H1 (cell line): ENCODE results near the gene ING1. TPM values are rescaled to one million over a fixed set of nuclear protein-coding genes. Genes with fewer than 3 reads are reported as not detected.

Source experiments
- CTCF ChIA-PET: fragments of 300-600 bp; sonication (Branson Sonifier 250); formaldehyde crosslinking; loops from one replicate; lab custom pipeline; 2021; ENCODE audit not compliant: partially characterized antibody; lab: Charles Lee
- POLR2A ChIA-PET: fragments of 300-600 bp; sonication (Branson Sonifier 250); formaldehyde crosslinking; loops from one replicate; lab custom pipeline; 2021; ENCODE audit warnings: inconsistent platforms; ENCODE audit not compliant: partially characterized antibody; lab: Charles Lee
- DNase-seq, 2 experiments: peaks; one replicate each; pipeline versions ENCODE4 v3.0.0 to v3.0.0-alpha.2; 2010 to 2022; ENCODE audit warnings: low spot score in 2 of 2, low read depth in 1 of 2, mixed read lengths in 1 of 2
- FAIRE-seq: peaks from 2 replicates; lab custom pipeline; 2011; peaks lifted over from hg19 to GRCh38; lab: Jason Lieb, UNC
- H2AFZ ChIP-seq: 2 replicates; pipeline ENCODE4 v1.8.1; 2012; ENCODE audit warnings: low read length, inconsistent platforms
- H2AK5ac ChIP-seq: 2 replicates; pipeline ENCODE4 v1.6.1; 2013; ENCODE audit warnings: low read depth, low read length
- H2BK120ac ChIP-seq: replicated peaks from 2 replicates; pipeline ENCODE3; 2013; ENCODE audit warnings: low read depth, low read length, inconsistent platforms
- H2BK12ac ChIP-seq: 2 replicates; pipeline ENCODE4 v1.6.1; 2013; ENCODE audit warnings: low read depth, low read length
- H2BK15ac ChIP-seq: 2 replicates; pipeline ENCODE4 v1.6.1; 2013; ENCODE audit warnings: low read length
- H2BK20ac ChIP-seq: 2 replicates; pipeline ENCODE4 v1.6.1; 2013; ENCODE audit warnings: low read length
- H2BK5ac ChIP-seq: 2 replicates; pipeline ENCODE4 v1.6.1; 2013; ENCODE audit warnings: low read depth, low read length
- H3K14ac ChIP-seq: 2 replicates; pipeline ENCODE4 v1.6.1; 2013; ENCODE audit warnings: inconsistent platforms; ENCODE audit not compliant: insufficient read length
- H3K18ac ChIP-seq: 2 replicates; pipeline ENCODE4 v1.6.1; 2013; ENCODE audit warnings: low read length; ENCODE audit errors: extremely low read depth
- H3K23ac ChIP-seq: 2 replicates; pipeline ENCODE4 v1.6.1; 2013; ENCODE audit warnings: inconsistent platforms; ENCODE audit not compliant: insufficient read length
- H3K23me2 ChIP-seq: 2 replicates; pipeline ENCODE4 v1.6.1; 2013; ENCODE audit warnings: low read depth, low read length
- H3K27ac ChIP-seq: 2 replicates; pipeline ENCODE4 v1.6.1; 2011; ENCODE audit warnings: low read depth, low read length, inconsistent platforms
- H3K27me3 ChIP-seq, 4 experiments: replicated peaks in 1 of 4; 1 replicate in 1 of 4; 2 replicates in 3 of 4; pipeline versions ENCODE4 v1.6.1 to v1.8.1; 2011 to 2013; ENCODE audit warnings: low read length in 3 of 4, mild to moderate bottlenecking in 3 of 4, inconsistent platforms in 2 of 4, mixed read lengths in 2 of 4, moderate library complexity in 1 of 4; ENCODE audit not compliant: control insufficient read depth in 3 of 4, insufficient read depth in 3 of 4; ENCODE audit errors: extremely low read depth in 1 of 4
- H3K36me3 ChIP-seq, 4 experiments: 2 replicates each; pipeline versions ENCODE4 v1.6.1 to v1.8.1; 2011 to 2013; ENCODE audit warnings: mild to moderate bottlenecking in 4 of 4, low read length in 3 of 4, moderate library complexity in 2 of 4, control low read depth in 1 of 4, inconsistent platforms in 1 of 4; ENCODE audit not compliant: insufficient read depth in 4 of 4, control insufficient read depth in 2 of 4
- H3K4ac ChIP-seq: replicated peaks from 2 replicates; pipeline ENCODE3; 2013; ENCODE audit warnings: low read length, low read depth, mixed read lengths, inconsistent platforms; ENCODE audit not compliant: insufficient read length
- H3K4me1 ChIP-seq, 4 experiments: replicated peaks in 1 of 4; 1 replicate in 1 of 4; 2 replicates in 3 of 4; pipeline versions ENCODE4 v1.6.1 to v1.8.1; 2011 to 2013; ENCODE audit warnings: low read length in 3 of 4, inconsistent platforms in 2 of 4, mixed read lengths in 1 of 4; ENCODE audit not compliant: insufficient read depth in 4 of 4, control insufficient read depth in 3 of 4
- H3K4me2 ChIP-seq, 2 experiments: 2 replicates each; pipeline versions ENCODE4 v1.6.1 to v1.8.1; 2011 to 2013; ENCODE audit warnings: low read depth in 2 of 2, low read length in 2 of 2, control low read depth in 1 of 2, inconsistent platforms in 1 of 2, mild to moderate bottlenecking in 1 of 2; ENCODE audit not compliant: insufficient read depth in 1 of 2
- H3K4me3 ChIP-seq, 4 experiments: fragments of 200-600, 300-600 bp in 1 of 4; sonication (generic), shearing (Covaris generic), sonication (Bioruptor Twin) in 1 of 4; 2 replicates each; pipeline versions ENCODE4 v1.5.1 to v1.8.1; 2011 to 2016; ENCODE audit warnings: low read length in 4 of 4, low read depth in 3 of 4, control low read depth in 2 of 4, inconsistent platforms in 2 of 4, mild to moderate bottlenecking in 2 of 4, mixed read lengths in 1 of 4, moderate library complexity in 1 of 4; ENCODE audit not compliant: insufficient read depth in 2 of 4; ENCODE audit errors: extremely low read depth in 1 of 4
- H3K56ac ChIP-seq: replicated peaks from 2 replicates; pipeline ENCODE3; 2013; ENCODE audit warnings: low read depth, mild to moderate bottlenecking, mixed read lengths, low read length, inconsistent platforms; ENCODE audit not compliant: insufficient read length
- H3K79me1 ChIP-seq: 2 replicates; pipeline ENCODE4 v1.6.1; 2013; ENCODE audit warnings: low read depth, low read length, control low read depth
- H3K79me2 ChIP-seq, 2 experiments: 2 replicates each; pipeline versions ENCODE4 v1.6.1 to v1.8.1; 2012 to 2013; ENCODE audit warnings: low read length in 2 of 2, mild to moderate bottlenecking in 2 of 2, inconsistent platforms in 1 of 2; ENCODE audit not compliant: insufficient read depth in 2 of 2, control insufficient read depth in 1 of 2
- H3K9ac ChIP-seq, 4 experiments: replicated peaks in 1 of 4; 1 replicate in 1 of 4; 2 replicates in 3 of 4; pipeline versions ENCODE4 v1.6.1 to v1.8.1; 2011 to 2013; ENCODE audit warnings: low read depth in 3 of 4, low read length in 3 of 4, control low read depth in 2 of 4, mild to moderate bottlenecking in 2 of 4, moderate library complexity in 2 of 4, inconsistent platforms in 1 of 4; ENCODE audit errors: extremely low read depth in 1 of 4
- H3K9me3 ChIP-seq, 2 experiments: 2 replicates each; pipeline versions ENCODE4 v1.6.1 to v1.8.1; 2012 to 2013; ENCODE audit warnings: mild to moderate bottlenecking in 2 of 2, moderate library complexity in 2 of 2, control low read depth in 1 of 2, inconsistent platforms in 1 of 2, low read depth in 1 of 2, low read length in 1 of 2, mixed read lengths in 1 of 2; ENCODE audit not compliant: insufficient read depth in 2 of 2
- H4K20me1 ChIP-seq, 2 experiments: replicated peaks in 1 of 2; 2 replicates each; pipeline versions ENCODE3 to v1.8.1; 2011 to 2013; ENCODE audit warnings: inconsistent platforms in 2 of 2, low read length in 2 of 2, mild to moderate bottlenecking in 1 of 2; ENCODE audit not compliant: insufficient read depth in 2 of 2, control insufficient read depth in 1 of 2
- H4K5ac ChIP-seq: 2 replicates; pipeline ENCODE4 v1.6.1; 2013; ENCODE audit warnings: low read length, low read depth, mixed read lengths, inconsistent platforms; ENCODE audit not compliant: insufficient read length
- H4K8ac ChIP-seq: 2 replicates; pipeline ENCODE4 v1.8.0; 2013; ENCODE audit warnings: mild to moderate bottlenecking, moderate library complexity, low read length, inconsistent platforms; ENCODE audit not compliant: insufficient read depth; ENCODE audit errors: extremely low read depth
- H4K91ac ChIP-seq: replicated peaks from 2 replicates; pipeline ENCODE3; 2013; ENCODE audit warnings: low read length, mixed read lengths, inconsistent platforms; ENCODE audit not compliant: insufficient read length
- BRCA1 ChIP-seq: IDR thresholded peaks from 2 replicates; pipeline ENCODE4 v1.6.1; 2012; ENCODE audit warnings: low read depth, low read length, improper control_type of control experiment
- CEBPB ChIP-seq: IDR thresholded peaks from 2 replicates; pipeline ENCODE4 v1.6.1; 2012; ENCODE audit warnings: low read depth, low read length
- EZH2 ChIP-seq: fragments of 200-600 bp; sonication (generic); IDR thresholded peaks from 2 replicates; pipeline ENCODE4 v1.7.1; 2012; ENCODE audit warnings: low read depth, mild to moderate bottlenecking, moderate library complexity, low read length, inconsistent platforms; ENCODE audit not compliant: severe bottlenecking
- PHF8 ChIP-seq: fragments of 200-600 bp; sonication (generic); conservative IDR thresholded peaks from 2 replicates; pipeline ENCODE4 v1.7.1; 2012; ENCODE audit warnings: low read depth, mild to moderate bottlenecking, inconsistent platforms, low read length, moderate library complexity
- SIX5 ChIP-seq: IDR thresholded peaks from 2 replicates; pipeline ENCODE4 v1.6.1; 2011; ENCODE audit warnings: mild to moderate bottlenecking, low read depth, low read length
- SP1 ChIP-seq: IDR thresholded peaks from 2 replicates; pipeline ENCODE4 v1.6.1; 2011; ENCODE audit warnings: low read depth, low read length
- SP2 ChIP-seq: IDR thresholded peaks from 2 replicates; pipeline ENCODE4 v1.6.1; 2012; ENCODE audit warnings: mild to moderate bottlenecking, low read length, inconsistent platforms
- SP4 ChIP-seq: IDR thresholded peaks from 2 replicates; pipeline ENCODE4 v1.6.1; 2012; ENCODE audit warnings: low read length, inconsistent platforms
- TAF1 ChIP-seq: IDR thresholded peaks from 2 replicates; pipeline ENCODE4 v1.6.1; 2011; ENCODE audit warnings: mild to moderate bottlenecking, low read depth, low read length
- ZNF274 ChIP-seq: IDR thresholded peaks from 2 replicates; pipeline ENCODE4 v1.7.0; 2012; ENCODE audit warnings: low read length, borderline replicate concordance; ENCODE audit errors: extremely low read depth
- WGBS, 2 experiments: shearing (Covaris generic) in 1 of 2; methylation state at CpG; one replicate each; pipeline versions ENCODE4 v1.1.6 to v1.1.7; 2013 to 2015; ENCODE audit warnings: low lambda C conversion rate in 2 of 2, mixed read lengths in 2 of 2, inconsistent platforms in 1 of 2, low coverage in 1 of 2, missing lambda C conversion rate in 1 of 2; ENCODE audit not compliant: insufficient replicate concordance in 2 of 2, insufficient coverage in 1 of 2, insufficient read length in 1 of 2; ENCODE audit errors: extremely low coverage in 1 of 2, missing lambda C conversion rate in 1 of 2; 5-methylcytosine and 5-hydroxymethylcytosine counted together
- polyA plus RNA-seq, 7 experiments: library from polyadenylated mRNA; depleted of rRNA in 3 of 7; stranded (reverse) in 5 of 7; unstranded in 2 of 7; fragments of >200 nt in 5 of 7; fragments of 200-250 nt in 2 of 7; gene quantifications; 1 replicate in 5 of 7; 2 replicates in 1 of 7; 4 replicates in 1 of 7; pipeline versions ENCODE4 v1.2.1 to v1.2.3, GENCODE V29; 2011 to 2013; ENCODE audit warnings: missing spikeins in 2 of 7, mixed read lengths in 2 of 7
- total RNA-seq: library from RNA; stranded (reverse); fragmentation: NEBNext Ultra II Directional; extraction: Animal tissue kit (Norgen Biotek cat#: 25700); gene quantifications from 2 replicates; pipeline ENCODE4 v1.2.1, GENCODE V29; 2021
- TF ChIP-seq, protein P1 (sequence below): IDR thresholded peaks from 2 replicates; pipeline ENCODE4 v1.6.1; 2012; ENCODE audit warnings: inconsistent platforms

Gene ING1
- total and polyA plus RNA-seq, 2 of the 8 experiments (the other 6 are each of a cell fraction or from before 2014, with no cell fraction given), result 22.3 to 26.6 TPM

DNA sequence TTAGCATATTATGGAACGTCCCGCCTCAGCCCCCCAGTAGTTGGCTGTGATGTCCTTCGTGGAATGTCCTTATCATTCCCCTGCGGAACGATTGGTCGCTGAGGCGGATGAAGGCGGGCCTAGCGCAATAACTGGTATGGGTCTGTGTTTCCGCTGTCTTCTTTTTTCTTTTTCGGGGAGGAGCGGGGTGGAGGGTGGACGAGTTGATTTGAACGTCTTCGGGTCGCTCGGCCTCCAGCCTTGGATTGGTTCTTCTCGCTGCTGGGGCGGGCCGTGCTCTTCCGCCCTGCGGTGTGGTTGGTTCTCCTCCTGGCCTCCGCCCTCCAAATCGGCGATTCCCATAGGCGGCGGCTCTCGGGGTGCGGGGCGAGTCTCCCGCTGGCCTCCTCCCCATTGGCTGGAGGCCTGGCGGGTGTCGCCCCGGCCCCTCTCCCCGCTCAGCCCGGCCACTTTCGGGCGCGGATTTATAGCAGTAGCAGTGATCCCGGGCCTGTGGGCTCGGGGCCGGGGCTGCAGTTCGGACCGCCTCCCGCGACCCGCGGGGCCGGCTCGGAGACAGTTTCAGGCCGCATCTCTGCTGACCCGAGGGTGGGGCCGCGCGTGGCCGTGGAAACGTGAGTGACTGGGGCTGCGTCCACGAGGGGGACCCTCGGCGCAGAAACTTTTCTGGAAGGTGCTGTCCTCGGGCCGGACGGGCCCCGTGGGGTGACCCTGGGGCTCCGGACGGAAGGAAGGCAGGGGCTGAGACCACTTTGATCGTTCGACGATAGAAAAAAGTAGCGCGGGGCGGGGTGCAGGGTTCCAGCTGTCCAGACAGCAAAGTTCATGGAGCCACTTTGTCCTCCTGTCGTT lies 2.1 kb downstream of the ING1 start:
- Histone ChIP-seq H2BK12ac (peak overlapping the region; percentile 9; the same call in 1 of the 2 replicates), H3K36me3 (peaks cover 4 to 16% (median 8%) of the 10 kb centered on the region in 4 experiments; a peak in 7 of 8 replicates), H3K4me2 (peak overlapping the region; percentile 81 to 82), H2AFZ (no peak overlapping the region), H2BK120ac (no peak overlapping the region), H3K9ac (peak overlapping the region; percentile 38 to 87 (median 74); a peak in 6 of 7 replicates), H4K20me1 (peaks cover 18% of the 10 kb centered on the region in 2 experiments), H4K8ac (no peak overlapping the region; the same call in 1 of the 2 replicates), H3K4me1 (peaks cover 0 to 2% (median 1%) of the 10 kb centered on the region in 4 experiments; a peak in 2 of 7 replicates), H3K56ac (no peak overlapping the region), H2BK20ac (no peak overlapping the region), H3K18ac (peak overlapping the region; percentile 76; the same call in 1 of the 2 replicates), H4K91ac (no peak overlapping the region), H2AK5ac (no peak overlapping the region), H3K27ac (peak overlapping the region; percentile 24), H2BK15ac (no peak overlapping the region), H3K27me3 (no peaks in the 10 kb centered on the region), H3K4me3 (peak overlapping the region; percentile 77 to 98 (median 90)), H3K79me2 (peaks cover 27 to 57% of the 10 kb centered on the region in 2 experiments), H4K5ac (peak overlapping the region; percentile 58), H3K9me3 (no peaks in the 10 kb centered on the region), H3K79me1 (peaks cover 9% of the 10 kb centered on the region), H3K23me2 (peaks cover 15% of the 10 kb centered on the region), H3K14ac (no peak overlapping the region), H3K4ac (no peak overlapping the region), H2BK5ac (peak overlapping the region; percentile 60; the same call in 1 of the 2 replicates), H3K23ac (no peak overlapping the region)
- POLR2A ChIA-PET, result interaction anchor here (0.6 to 2.9 kb wide), 44 partner anchors 9 to 1005 kb away, joined by 3 to 28 read pairs (median 4); partner anchors contain the start of genes ANKRD10 and CARS2
- FAIRE-seq, result peak; percentile 88
- DNase-seq, result peak; percentile 93 to 97
- CTCF ChIA-PET, result interaction anchor here (0.7 to 2.6 kb wide), 5 partner anchors 14 to 163 kb away, joined by 3 to 10 read pairs (median 4); no protein-coding TSS in a partner anchor
- WGBS, 2 experiments, result 2% methylated on average over 54 of the region's 74 CpGs; no CpG with 5 or more reads in 1 of the 2 experiments
- TF ChIP-seq SP1, result peak; percentile 88
- peak; percentile 28; the same call in 1 of the 2 replicates for TF ChIP-seq SP4
- TF ChIP-seq PHF8, result peak; percentile 73; the same call in 1 of the 2 replicates
- TF ChIP-seq, protein P1, sequence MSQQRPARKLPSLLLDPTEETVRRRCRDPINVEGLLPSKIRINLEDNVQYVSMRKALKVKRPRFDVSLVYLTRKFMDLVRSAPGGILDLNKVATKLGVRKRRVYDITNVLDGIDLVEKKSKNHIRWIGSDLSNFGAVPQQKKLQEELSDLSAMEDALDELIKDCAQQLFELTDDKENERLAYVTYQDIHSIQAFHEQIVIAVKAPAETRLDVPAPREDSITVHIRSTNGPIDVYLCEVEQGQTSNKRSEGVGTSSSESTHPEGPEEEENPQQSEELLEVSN, result no peak
- 0 out of 2 replicates have a peak, but pooled peaks have one; percentile 20 for TF ChIP-seq CEBPB
- TF ChIP-seq SIX5, result no peak
- no peak for TF ChIP-seq ZNF274
- no peak for TF ChIP-seq BRCA1
- no peak for TF ChIP-seq EZH2
- TF ChIP-seq SP2, result peak; percentile 66
- TF ChIP-seq TAF1, result peak; percentile 52
